OCI-LY3 (cell line): ENCODE measurements around the gene NXF1.

Experiments used
- H2AFZ ChIP-seq: fragments of 200-600, 300-600 bp; shearing (Covaris generic); 2 replicates; pipeline ENCODE4 v1.6.0; 2014; ENCODE audit warnings: antibody characterized with exemption, low read depth, low read length
- H3K27ac ChIP-seq: fragments of 200-600, 300-600 bp; sonication (generic); 2 replicates; pipeline ENCODE4 v1.5.1; 2014; ENCODE audit warnings: mild to moderate bottlenecking, low read length, moderate library complexity, mixed read lengths
- H3K27me3 ChIP-seq: fragments of 200-600, 300-600 bp; sonication (generic); 2 replicates; pipeline ENCODE4 v1.6.1; 2014; ENCODE audit warnings: low read depth, low read length, mixed read lengths
- H3K36me3 ChIP-seq: fragments of 200-600, 300-600 bp; sonication (generic); replicated peaks from 2 replicates; pipeline ENCODE3; 2014; ENCODE audit warnings: low read depth, low read length, mixed read lengths
- H3K4me1 ChIP-seq: fragments of 300-600, 200-600 bp; sonication (generic); 2 replicates; pipeline ENCODE4 v1.6.1; 2014; ENCODE audit warnings: low read length, mixed read lengths
- H3K4me2 ChIP-seq: fragments of 200-600, 300-600 bp; sonication (generic); 2 replicates; pipeline ENCODE4 v1.6.1; 2014; ENCODE audit warnings: low read length, mixed read lengths
- H3K4me3 ChIP-seq: fragments of 300-600, 200-600 bp; sonication (generic); 2 replicates; pipeline ENCODE4 v1.5.1; 2014; ENCODE audit warnings: antibody characterized with exemption, mild to moderate bottlenecking, low read length, moderate library complexity
- H3K79me2 ChIP-seq: fragments of 300-600, 200-600 bp; shearing (Covaris generic); 2 replicates; pipeline ENCODE4 v1.6.1; 2014; ENCODE audit warnings: mild to moderate bottlenecking, low read length, mixed read lengths
- H3K9ac ChIP-seq: fragments of 300-600, 200-600 bp; shearing (Covaris generic); 2 replicates; pipeline ENCODE4 v1.6.0; 2014; ENCODE audit warnings: mild to moderate bottlenecking, low read length, moderate library complexity
- H3K9me3 ChIP-seq: fragments of 200-600, 300-600 bp; shearing (Covaris generic); 2 replicates; pipeline ENCODE4 v1.6.1; 2014; ENCODE audit warnings: low read length, mixed read lengths; ENCODE audit not compliant: insufficient read depth
- H4K20me1 ChIP-seq: fragments of 200-600, 300-600 bp; sonication (generic); 2 replicates; pipeline ENCODE4 v1.6.1; 2016; ENCODE audit warnings: low read length, mixed read lengths; ENCODE audit not compliant: insufficient read depth
- EZH2phosphoT487 ChIP-seq: fragments of 200-600 bp; shearing (Covaris generic); IDR thresholded peaks from 2 replicates; pipeline ENCODE4 v1.6.1; 2018; ENCODE audit warnings: antibody characterized with exemption, mixed run types, low read depth
- TF ChIP-seq, protein P1 (sequence below): fragments of 200-600, 300-600 bp; sonication (generic); IDR thresholded peaks from 2 replicates; pipeline ENCODE4 v1.5.1; 2014; ENCODE audit warnings: antibody characterized with exemption, low read length, low read depth

NXF1 gene

DNA sequence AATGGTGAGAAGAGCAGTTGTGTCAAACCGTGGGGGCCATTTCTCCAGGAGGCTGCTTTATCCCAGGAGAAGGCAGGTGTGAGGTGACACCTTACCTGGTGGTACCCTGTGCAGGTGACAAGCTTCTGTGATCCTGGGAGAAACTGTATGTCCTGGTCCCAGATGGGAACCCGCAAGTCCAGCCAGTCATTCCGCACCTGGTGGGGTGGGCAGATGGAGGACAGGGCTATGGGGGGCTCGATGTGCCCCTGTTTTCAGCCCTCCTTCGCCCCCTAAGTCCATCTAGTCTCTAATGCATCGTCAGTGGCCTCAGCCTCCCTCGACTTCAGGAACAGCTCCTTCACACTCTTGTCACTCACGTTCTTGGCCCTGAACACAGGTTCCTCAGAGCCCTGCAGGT is 30.1 kb upstream of the NXF1 start:
- Histone ChIP-seq H3K9ac (no peak overlapping the region), H3K27ac (no peak overlapping the region), H3K4me2 (no peak overlapping the region), H4K20me1 (no peaks in the 10 kb centered on the region), H3K79me2 (peaks cover 59% of the 10 kb centered on the region), H3K9me3 (no peaks in the 10 kb centered on the region), H3K36me3 (peaks cover 31% of the 10 kb centered on the region), H3K4me1 (peaks cover 20% of the 10 kb centered on the region), H3K27me3 (no peaks in the 10 kb centered on the region), H2AFZ (no peak overlapping the region), H3K4me3 (no peak overlapping the region)
- TF ChIP-seq EZH2phosphoT487, result no peak
- TF ChIP-seq, protein P1, sequence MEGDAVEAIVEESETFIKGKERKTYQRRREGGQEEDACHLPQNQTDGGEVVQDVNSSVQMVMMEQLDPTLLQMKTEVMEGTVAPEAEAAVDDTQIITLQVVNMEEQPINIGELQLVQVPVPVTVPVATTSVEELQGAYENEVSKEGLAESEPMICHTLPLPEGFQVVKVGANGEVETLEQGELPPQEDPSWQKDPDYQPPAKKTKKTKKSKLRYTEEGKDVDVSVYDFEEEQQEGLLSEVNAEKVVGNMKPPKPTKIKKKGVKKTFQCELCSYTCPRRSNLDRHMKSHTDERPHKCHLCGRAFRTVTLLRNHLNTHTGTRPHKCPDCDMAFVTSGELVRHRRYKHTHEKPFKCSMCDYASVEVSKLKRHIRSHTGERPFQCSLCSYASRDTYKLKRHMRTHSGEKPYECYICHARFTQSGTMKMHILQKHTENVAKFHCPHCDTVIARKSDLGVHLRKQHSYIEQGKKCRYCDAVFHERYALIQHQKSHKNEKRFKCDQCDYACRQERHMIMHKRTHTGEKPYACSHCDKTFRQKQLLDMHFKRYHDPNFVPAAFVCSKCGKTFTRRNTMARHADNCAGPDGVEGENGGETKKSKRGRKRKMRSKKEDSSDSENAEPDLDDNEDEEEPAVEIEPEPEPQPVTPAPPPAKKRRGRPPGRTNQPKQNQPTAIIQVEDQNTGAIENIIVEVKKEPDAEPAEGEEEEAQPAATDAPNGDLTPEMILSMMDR, result no peak

- peak within 1 kb of the TSS; percentile 88 for H3K4me3 ChIP-seq
- H3K4me2 ChIP-seq, result peak within 1 kb of the TSS; percentile 86
- H4K20me1 ChIP-seq, result no peaks in the 10 kb centered on the region
- H3K4me1 ChIP-seq, result peaks cover 16% of the 10 kb centered on the region
- no peaks in the 10 kb centered on the region for H3K27me3 ChIP-seq
- H3K9ac ChIP-seq, result peak within 1 kb of the TSS; percentile 82
- H2AFZ ChIP-seq, result no peak within 1 kb of the TSS; the same call in 1 of the 2 replicates
- H3K9me3 ChIP-seq, result no peaks in the 10 kb centered on the region
- H3K36me3 ChIP-seq, result peaks cover 31% of the 10 kb centered on the region
- peaks cover 63% of the 10 kb centered on the region for H3K79me2 ChIP-seq
- H3K27ac ChIP-seq, result peak within 1 kb of the TSS; percentile 82
- TF ChIP-seq, protein P1, result no peak
- TF ChIP-seq EZH2phosphoT487, result no peak
Measured at GRCh38 chr11:62832336-62833234, 27.3 kb upstream of the NXF1 start, which contains the start of gene TEX54. Gene TEX54 (minus strand): TSS chr11:62832841.

DNA sequence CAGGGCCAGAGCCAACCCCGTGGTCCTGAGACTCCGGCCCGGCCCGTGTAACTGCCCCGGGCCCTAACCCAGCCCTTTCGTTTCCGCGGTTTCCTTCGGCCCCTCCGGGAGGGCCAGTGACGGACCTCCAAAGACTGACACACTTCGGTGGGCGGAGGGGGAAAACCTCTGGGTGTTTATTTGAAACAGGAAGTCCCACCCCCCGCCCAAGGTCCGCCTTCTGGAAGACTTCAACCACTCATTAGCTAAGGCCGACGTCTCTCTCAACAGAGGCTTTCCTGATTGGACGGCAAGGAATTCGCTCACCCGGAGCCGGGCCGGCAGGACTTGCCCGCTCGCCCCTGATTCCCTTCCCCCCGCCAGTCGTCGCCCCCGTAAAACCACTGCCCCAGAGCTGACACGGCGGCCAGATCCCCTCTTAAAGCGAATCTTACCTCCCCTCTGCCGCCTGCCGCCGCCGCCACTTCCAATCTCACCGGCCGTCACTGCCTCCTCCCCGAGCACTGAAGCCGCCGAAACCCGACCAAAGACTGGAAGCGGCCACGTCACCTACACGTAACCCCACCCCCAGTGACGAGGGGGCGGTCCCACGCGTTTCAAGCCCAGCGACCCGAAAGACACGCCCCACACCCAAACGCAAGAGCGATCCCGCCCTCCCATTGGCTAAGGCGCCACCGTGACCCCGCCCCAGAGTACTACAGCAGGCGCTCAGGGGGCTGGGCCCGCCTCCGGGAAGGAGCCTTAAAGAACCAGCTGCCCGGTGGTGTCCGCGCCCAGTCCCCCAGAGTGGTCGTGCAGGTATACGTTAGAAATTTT is 26.5 kb upstream of the NXF1 start, which contains the start of gene STX5:
TSS of gene STX5 (minus strand) at position 532 of the 816 bp plus-strand sequence. CDS start 808 bp downstream, outside the sequence.
- peak within 1 kb of the TSS; percentile 99 for H3K4me2 ChIP-seq
- peak within 1 kb of the TSS; percentile 22; the same call in 1 of the 2 replicates for H2AFZ ChIP-seq
- H3K79me2 ChIP-seq, result peaks cover 56% of the 10 kb centered on the region
- H3K36me3 ChIP-seq, result peaks cover 35% of the 10 kb centered on the region
- H3K9ac ChIP-seq, result peak within 1 kb of the TSS; percentile 82
- no peaks in the 10 kb centered on the region for H4K20me1 ChIP-seq
- TF ChIP-seq EZH2phosphoT487, result no peak
- TF ChIP-seq, protein P1, result no peak
- no peaks in the 10 kb centered on the region for H3K27me3 ChIP-seq
- peak within 1 kb of the TSS; percentile 82 for H3K27ac ChIP-seq
- H3K4me3 ChIP-seq, result peak within 1 kb of the TSS; percentile 88
- H3K9me3 ChIP-seq, result no peaks in the 10 kb centered on the region
- peaks cover 14% of the 10 kb centered on the region for H3K4me1 ChIP-seq
